Astrocyte (in vitro differentiated cells and primary cell): ENCODE measurements around the gene OPN1LW. TPM values are rescaled to one million over a fixed set of nuclear protein-coding genes. Genes with fewer than 3 reads are reported as not detected.
"Not testable (repeated sequence)": the region's sequence is repeated elsewhere in the genome, so short reads cannot be mapped to it uniquely, and the experiment has no call there.

Source experiments
- DNase-seq: peaks from one replicate; pipeline ENCODE4 v3.0.0-alpha.2; 2010; ENCODE audit warnings: low read depth
- FAIRE-seq: peaks from 2 replicates; lab custom pipeline; 2011; peaks lifted over from hg19 to GRCh38; lab: Jason Lieb, UNC
- H2AFZ ChIP-seq: 2 replicates; pipeline ENCODE4 v1.6.0; 2012; ENCODE audit warnings: low read depth, low read length, inconsistent platforms
- H3K27ac ChIP-seq: 2 replicates; pipeline ENCODE4 v1.5.1; 2011; ENCODE audit warnings: low read depth, low read length, inconsistent platforms
- H3K27me3 ChIP-seq: 2 replicates; pipeline ENCODE4 v1.6.0; 2011; ENCODE audit warnings: low read length, inconsistent platforms; ENCODE audit not compliant: insufficient read depth
- H3K36me3 ChIP-seq: 2 replicates; pipeline ENCODE4 v1.5.1; 2011; ENCODE audit warnings: low read length, inconsistent platforms; ENCODE audit not compliant: insufficient read depth
- H3K4me1 ChIP-seq: 2 replicates; pipeline ENCODE4 v1.5.1; 2011; ENCODE audit warnings: low read length, inconsistent platforms; ENCODE audit not compliant: insufficient read depth
- H3K4me2 ChIP-seq: 2 replicates; pipeline ENCODE4 v1.6.0; 2012; ENCODE audit warnings: low read length, inconsistent platforms
- H3K4me3 ChIP-seq: 2 replicates; pipeline ENCODE4 v1.5.1; 2011; ENCODE audit warnings: low read depth, mild to moderate bottlenecking, low read length, inconsistent platforms; ENCODE audit not compliant: insufficient read depth
- H3K79me2 ChIP-seq: 2 replicates; pipeline ENCODE4 v1.6.0; 2012; ENCODE audit warnings: mild to moderate bottlenecking, low read length, inconsistent platforms; ENCODE audit not compliant: insufficient read depth
- H3K9ac ChIP-seq: 2 replicates; pipeline ENCODE4 v1.6.0; 2012; ENCODE audit warnings: mild to moderate bottlenecking, low read length, inconsistent platforms
- H3K9me3 ChIP-seq: 2 replicates; pipeline ENCODE4 v1.5.1; 2012; ENCODE audit warnings: low read depth, mild to moderate bottlenecking, low read length, inconsistent platforms; ENCODE audit not compliant: insufficient read depth
- H4K20me1 ChIP-seq: 2 replicates; pipeline ENCODE4 v1.6.0; 2012; ENCODE audit warnings: low read length, inconsistent platforms; ENCODE audit not compliant: insufficient read depth
- H3K27ac Mint-ChIP-seq: one replicate; pipeline ENCODE4 v1.8.0; 2021; ENCODE audit warnings: mild to moderate bottlenecking, mixed read lengths; ENCODE audit not compliant: unreplicated experiment
- H3K27me3 Mint-ChIP-seq: one replicate; pipeline ENCODE4 v1.8.0; 2021; ENCODE audit warnings: low read depth, mixed read lengths; ENCODE audit not compliant: unreplicated experiment
- H3K36me3 Mint-ChIP-seq: one replicate; pipeline ENCODE4 v1.8.0; 2021; ENCODE audit warnings: low read depth, mixed read lengths; ENCODE audit not compliant: unreplicated experiment
- H3K4me1 Mint-ChIP-seq: one replicate; pipeline ENCODE4 v1.8.0; 2021; ENCODE audit warnings: low read depth, mixed read lengths; ENCODE audit not compliant: unreplicated experiment
- H3K4me3 Mint-ChIP-seq: one replicate; pipeline ENCODE4 v1.8.0; 2021; ENCODE audit warnings: mild to moderate bottlenecking, moderate library complexity, mixed read lengths; ENCODE audit not compliant: unreplicated experiment
- H3K9me3 Mint-ChIP-seq: one replicate; pipeline ENCODE4 v1.8.0; 2021; ENCODE audit warnings: mild to moderate bottlenecking, mixed read lengths; ENCODE audit not compliant: unreplicated experiment
- total RNA-seq: library from RNA; stranded (reverse); gene quantifications from 2 replicates; pipeline ENCODE4 v1.2.1, GENCODE V29; 2021

OPN1LW gene
- total RNA-seq, 1 donor from 2014 or later = not detected

DNA sequence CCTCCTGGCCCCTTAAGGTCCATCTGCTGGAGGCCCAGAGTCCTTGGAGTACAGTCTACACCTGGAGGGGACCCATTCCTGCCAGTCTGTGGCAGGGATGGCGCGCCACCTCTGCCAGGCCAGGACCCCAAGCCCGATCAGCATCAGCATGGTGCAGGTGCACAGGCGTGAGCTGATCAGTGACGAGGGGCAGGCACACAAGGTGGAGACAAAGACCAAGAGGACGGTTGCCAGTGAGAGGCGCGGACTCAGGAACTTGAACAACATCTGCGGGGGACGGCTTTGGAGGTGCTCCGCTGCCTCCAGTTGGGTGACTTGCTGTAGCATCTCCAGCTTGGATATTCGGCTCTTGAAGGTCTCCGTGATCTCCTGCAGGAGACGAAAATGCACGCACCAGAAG, 15.3 kb downstream of the OPN1LW start:
- not testable (repeated sequence) for H3K4me3 Mint-ChIP-seq, H3K9me3 Mint-ChIP-seq, H3K27me3 ChIP-seq, H3K4me3 ChIP-seq, FAIRE-seq, H3K4me1 Mint-ChIP-seq, H3K4me2 ChIP-seq, H3K36me3 Mint-ChIP-seq, H3K27ac ChIP-seq, H3K36me3 ChIP-seq, H3K79me2 ChIP-seq, H3K9ac ChIP-seq, DNase-seq, H3K27ac Mint-ChIP-seq, H3K9me3 ChIP-seq, H3K4me1 ChIP-seq, H4K20me1 ChIP-seq, H2AFZ ChIP-seq, H3K27me3 Mint-ChIP-seq

DNA sequence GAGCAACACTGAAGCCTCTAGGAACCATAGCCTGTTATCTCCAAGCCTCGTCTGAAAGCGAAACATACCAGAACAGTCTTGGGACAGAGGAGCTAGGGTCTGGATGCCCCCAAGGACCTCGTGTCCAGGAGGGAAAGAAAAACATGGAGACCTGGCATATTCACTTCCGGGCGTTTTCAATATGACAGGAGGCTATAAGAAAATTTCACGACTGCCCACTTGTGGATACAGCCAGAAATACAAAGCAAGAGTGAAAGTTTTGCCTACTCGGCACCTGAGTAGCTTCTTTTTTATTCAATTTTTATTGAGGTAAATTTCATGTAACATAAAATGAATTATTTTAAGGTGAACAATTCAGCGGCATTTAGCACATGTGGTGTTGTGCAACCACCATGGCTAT, 20.9 kb downstream of the OPN1LW start:
- DNase-seq, H3K9me3 ChIP-seq, H3K27me3 ChIP-seq, H3K9ac ChIP-seq, H3K4me3 ChIP-seq, FAIRE-seq, H2AFZ ChIP-seq, H3K9me3 Mint-ChIP-seq, H4K20me1 ChIP-seq, H3K4me1 Mint-ChIP-seq, H3K4me2 ChIP-seq, H3K4me1 ChIP-seq, H3K79me2 ChIP-seq, H3K27ac ChIP-seq, H3K27ac Mint-ChIP-seq, H3K4me3 Mint-ChIP-seq, H3K27me3 Mint-ChIP-seq, H3K36me3 ChIP-seq, H3K36me3 Mint-ChIP-seq: not testable (repeated sequence)

DNA sequence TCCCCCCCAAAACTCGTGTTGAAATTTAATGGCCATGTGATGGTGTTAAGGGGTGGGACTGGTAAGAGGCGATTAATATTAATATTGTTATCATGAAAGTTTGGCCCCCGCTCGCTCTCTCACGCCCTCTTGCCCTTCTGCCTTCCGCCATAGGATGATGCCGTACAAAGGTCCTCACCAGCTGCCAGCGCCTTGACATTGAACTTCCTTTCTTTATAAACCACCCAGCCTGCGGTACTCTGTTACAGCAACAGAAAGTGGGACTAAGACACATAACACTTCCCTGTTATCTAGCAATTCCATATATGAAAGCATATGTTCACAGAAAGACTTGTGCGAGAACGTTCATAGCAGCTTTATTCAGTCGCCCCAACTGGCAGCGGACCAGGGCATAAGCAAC, 24.3 kb downstream of the OPN1LW start:
- not testable (repeated sequence) for FAIRE-seq

DNA sequence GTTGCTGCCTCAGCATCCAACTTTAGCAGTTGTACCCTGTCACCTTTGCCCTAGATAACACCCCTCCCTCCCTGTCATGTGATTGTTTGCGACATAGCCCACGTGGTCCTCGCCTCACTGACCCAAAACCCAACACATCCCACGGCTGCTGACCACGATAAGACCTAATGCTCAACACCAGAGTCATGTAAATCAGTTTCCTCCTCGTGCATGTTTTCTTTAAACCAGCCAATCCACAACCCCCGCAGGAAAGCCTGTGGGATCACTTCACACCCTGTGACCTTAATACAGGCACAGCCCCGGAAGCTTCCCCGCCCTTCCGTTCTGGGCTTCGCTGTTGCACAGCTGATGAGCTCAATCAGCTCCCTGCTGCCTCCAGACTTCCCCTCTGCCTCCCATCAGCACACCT, 28.5 kb downstream of the OPN1LW start:
- H3K27me3 ChIP-seq, H2AFZ ChIP-seq, H3K27ac Mint-ChIP-seq, H3K9me3 ChIP-seq, H3K27ac ChIP-seq, H3K4me1 ChIP-seq, H3K4me3 ChIP-seq, H3K4me1 Mint-ChIP-seq, H3K36me3 Mint-ChIP-seq, H3K4me2 ChIP-seq, H4K20me1 ChIP-seq, H3K9me3 Mint-ChIP-seq, H3K79me2 ChIP-seq, FAIRE-seq, H3K4me3 Mint-ChIP-seq, H3K27me3 Mint-ChIP-seq, DNase-seq, H3K9ac ChIP-seq, H3K36me3 ChIP-seq: not testable (repeated sequence)

More for the DNA sequence above, 24.3 kb downstream of the OPN1LW start:
- not testable (repeated sequence) for H3K9me3 ChIP-seq, H3K36me3 ChIP-seq, H3K27me3 Mint-ChIP-seq, H3K27ac Mint-ChIP-seq, H3K4me1 Mint-ChIP-seq, H3K27ac ChIP-seq, H3K4me3 Mint-ChIP-seq, H3K36me3 Mint-ChIP-seq, H3K4me1 ChIP-seq, H3K27me3 ChIP-seq, H3K9me3 Mint-ChIP-seq, H3K9ac ChIP-seq, H4K20me1 ChIP-seq, H3K79me2 ChIP-seq, H3K4me3 ChIP-seq, H2AFZ ChIP-seq, H3K4me2 ChIP-seq, DNase-seq

DNA sequence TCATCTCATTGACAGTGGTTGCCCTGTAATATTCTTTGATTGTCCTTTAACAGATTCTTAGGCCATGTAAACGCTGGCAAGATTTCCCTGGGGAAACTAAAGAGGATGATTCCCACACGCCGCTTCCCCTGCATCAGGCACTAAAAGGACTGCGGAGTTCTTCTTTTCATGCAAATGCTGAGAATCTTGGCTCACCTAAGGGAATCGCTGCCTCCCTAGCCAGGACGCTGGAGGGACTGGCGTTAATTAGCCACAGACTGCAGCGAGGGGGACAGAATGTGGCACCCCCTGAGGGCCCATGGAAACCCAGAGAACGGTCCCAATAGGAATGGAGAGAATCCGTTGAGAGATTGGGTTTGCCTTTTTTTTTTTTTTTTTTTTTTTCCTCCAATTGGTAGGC, 30.3 kb downstream of the OPN1LW start:
- not testable (repeated sequence) for DNase-seq, H3K4me2 ChIP-seq, H3K27me3 ChIP-seq, H3K36me3 Mint-ChIP-seq, H3K9me3 ChIP-seq, H3K36me3 ChIP-seq, H3K4me1 ChIP-seq, H3K4me3 Mint-ChIP-seq, H4K20me1 ChIP-seq, H3K9ac ChIP-seq, H3K4me1 Mint-ChIP-seq, H3K4me3 ChIP-seq, H3K27ac ChIP-seq, FAIRE-seq, H3K79me2 ChIP-seq, H3K27me3 Mint-ChIP-seq, H3K27ac Mint-ChIP-seq, H2AFZ ChIP-seq, H3K9me3 Mint-ChIP-seq

DNA sequence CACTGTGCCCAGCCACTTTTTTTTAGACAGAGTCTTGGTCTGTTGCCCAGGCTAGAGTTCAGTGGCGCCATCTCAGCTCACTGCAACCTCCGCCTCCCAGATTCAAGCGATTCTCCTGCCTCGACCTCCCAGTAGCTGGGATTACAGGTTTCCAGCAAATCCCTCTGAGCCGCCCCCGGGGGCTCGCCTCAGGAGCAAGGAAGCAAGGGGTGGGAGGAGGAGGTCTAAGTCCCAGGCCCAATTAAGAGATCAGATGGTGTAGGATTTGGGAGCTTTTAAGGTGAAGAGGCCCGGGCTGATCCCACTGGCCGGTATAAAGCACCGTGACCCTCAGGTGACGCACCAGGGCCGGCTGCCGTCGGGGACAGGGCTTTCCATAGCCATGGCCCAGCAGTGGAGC, 38.3 kb downstream of the OPN1LW start, which contains the start of gene OPN1MW:
Gene OPN1MW (plus strand): TSS at position 301 of the 400 bp plus-strand sequence. CDS start 82 bp downstream, at position 383.
- not testable (repeated sequence) for H3K9me3 Mint-ChIP-seq, FAIRE-seq, H3K27ac ChIP-seq, H3K4me2 ChIP-seq, H3K4me3 ChIP-seq, H3K4me1 Mint-ChIP-seq, H2AFZ ChIP-seq, H3K27me3 Mint-ChIP-seq, H3K79me2 ChIP-seq, H3K36me3 Mint-ChIP-seq, H4K20me1 ChIP-seq, H3K4me3 Mint-ChIP-seq, H3K4me1 ChIP-seq, H3K9ac ChIP-seq, H3K36me3 ChIP-seq, H3K27me3 ChIP-seq, H3K9me3 ChIP-seq, DNase-seq, H3K27ac Mint-ChIP-seq
